Right lobe of liver (tissue), 4 donors: ENCODE results near the gene TRAF3.

Source experiments
- CTCF ChIP-seq, 4 donors: fragments of 200-600 bp in 3 of 4; fragments of 450-650 bp in 1 of 4; IDR thresholded peaks; one replicate each; pipeline versions ENCODE4 v1.5.1 to v1.8.0; 2016 to 2022; ENCODE audit warnings: antibody characterized with exemption in 4 of 4, mild to moderate bottlenecking in 2 of 4
- POLR2A ChIP-seq: fragments of 450-650 bp; IDR thresholded peaks from one replicate; pipeline ENCODE4 v1.6.1; 2017; ENCODE audit warnings: antibody characterized with exemption, mild to moderate bottlenecking
- donor health status: DM: no; HTN: no; CAD: no.
- donor health status: DM: no; HTN: no; CAD: no.
- donor health status: DM: no; HTN: yes; CAD: no.

- TF ChIP-seq POLR2A: no peak
- TF ChIP-seq CTCF (IDR thresholded peaks at IDR 0.05): no peak
Measured at GRCh38 chr14:102804858-102805257, 27.6 kb downstream of the TRAF3 start.
